ENCODE results near the gene POLR3A. TPM values are rescaled to one million over a fixed set of nuclear protein-coding genes. Genes with fewer than 3 reads are reported as not detected.

Gene POLR3A
- total and polyA plus RNA-seq, 5 donors from 2014 or later, result 5.3 to 15.1 (median 6.2) TPM

- DNase-seq (peak in 1 of 3 donors; percentile 8), ATAC-seq (ENCODE audit: low read depth in 2 of 2) (peak in 1 of 2 donors; percentile 44)
- Histone ChIP-seq H3K9me3 (ENCODE audit: control insufficient read depth in 2 of 2, low read length in 2 of 2) (no peaks in the 10 kb centered on the region), H3K4me1 (ENCODE audit: control insufficient read depth, insufficient read depth, low read length, poor library complexity, severe bottlenecking) (peaks cover 12% of the 10 kb centered on the region), H3K27me3 (ENCODE audit: control insufficient read depth, insufficient read depth, low read length) (peaks cover 24% of the 10 kb centered on the region), H3K27ac (ENCODE audit: insufficient read depth, low read length, poor library complexity, severe bottlenecking) (no peak overlapping the region), H3K4me3 (ENCODE audit: low read depth, low read length) (no peak overlapping the region), H3K36me3 (ENCODE audit: control insufficient read depth, insufficient read depth, low read length) (no peaks in the 10 kb centered on the region)
- Mint-ChIP-seq H3K27me3 (peaks cover 57% of the 10 kb centered on the region), H3K4me3 (peak overlapping the region in 3 of 4 donors; percentile 36 to 70 (median 69)), H3K27ac (no peak overlapping the region), H3K9me3 (peaks cover 0 to 5% (median 0%) of the 10 kb centered on the region in 7 donors), H3K4me1 (peaks cover 0 to 11% (median 6%) of the 10 kb centered on the region in 4 donors), H3K36me3 (no peaks in the 10 kb centered on the region)
These were observed 103.3 kb downstream of the POLR3A start for GRCh38 chr10:77925795-77926565.

- Mint-ChIP-seq H3K4me1 (peaks cover 0 to 11% (median 6%) of the 10 kb centered on the region in 4 donors), H3K27me3 (peaks cover 55% of the 10 kb centered on the region)
These were observed 103.9 kb downstream of the POLR3A start for GRCh38 chr10:77925410-77925794.

GRCh38 chr10:77922566-77923179 lies 106.6 kb downstream of the POLR3A start:
- no peak for ATAC-seq (ENCODE audit: low read depth in 2 of 2)

More at GRCh38 chr10:77925410-77925794, 103.9 kb downstream of the POLR3A start:
- no peak for ATAC-seq (ENCODE audit: low read depth in 2 of 2)
- Histone ChIP-seq H3K27me3 (ENCODE audit: control insufficient read depth, insufficient read depth, low read length) (peaks cover 24% of the 10 kb centered on the region), H3K9me3 (ENCODE audit: control insufficient read depth in 2 of 2, low read length in 2 of 2) (no peaks in the 10 kb centered on the region), H3K27ac (ENCODE audit: insufficient read depth, low read length, poor library complexity, severe bottlenecking) (no peak overlapping the region), H3K4me3 (ENCODE audit: low read depth, low read length) (no peak overlapping the region), H3K36me3 (ENCODE audit: control insufficient read depth, insufficient read depth, low read length) (no peaks in the 10 kb centered on the region), H3K4me1 (ENCODE audit: control insufficient read depth, insufficient read depth, low read length, poor library complexity, severe bottlenecking) (peaks cover 12% of the 10 kb centered on the region)
- Mint-ChIP-seq H3K4me3 (peak overlapping the region in 3 of 4 donors; percentile 36 to 70 (median 69)), H3K36me3 (no peaks in the 10 kb centered on the region), H3K9me3 (peaks cover 0 to 5% (median 0%) of the 10 kb centered on the region in 7 donors), H3K27ac (no peak overlapping the region)
- no peak for DNase-seq

GRCh38 chr10:77922055-77922454 lies 107.3 kb downstream of the POLR3A start:
- Histone ChIP-seq H3K4me1 (ENCODE audit: control insufficient read depth, insufficient read depth, low read length, poor library complexity, severe bottlenecking) (peaks cover 10% of the 10 kb centered on the region), H3K27me3 (ENCODE audit: control insufficient read depth, insufficient read depth, low read length) (peaks cover 8% of the 10 kb centered on the region), H3K36me3 (ENCODE audit: control insufficient read depth, insufficient read depth, low read length) (no peaks in the 10 kb centered on the region), H3K9me3 (ENCODE audit: control insufficient read depth in 2 of 2, low read length in 2 of 2) (no peaks in the 10 kb centered on the region), H3K27ac (ENCODE audit: insufficient read depth, low read length, poor library complexity, severe bottlenecking) (no peak overlapping the region), H3K4me3 (ENCODE audit: low read depth, low read length) (no peak overlapping the region)
- H3K27ac Mint-ChIP-seq, result no peak overlapping the region
- H3K4me1 Mint-ChIP-seq, result peaks cover 0 to 4% (median 2%) of the 10 kb centered on the region in 4 donors
- peaks cover 22% of the 10 kb centered on the region for H3K27me3 Mint-ChIP-seq
- DNase-seq (no peak), ATAC-seq (ENCODE audit: low read depth in 2 of 2) (no peak)
- H3K36me3 Mint-ChIP-seq, result no peaks in the 10 kb centered on the region
- no peak overlapping the region for H3K4me3 Mint-ChIP-seq
- peaks cover 0 to 3% (median 0%) of the 10 kb centered on the region in 7 donors for H3K9me3 Mint-ChIP-seq

More at GRCh38 chr10:77922566-77923179, 106.6 kb downstream of the POLR3A start:
- no peak overlapping the region for H3K27ac Mint-ChIP-seq
- no peaks in the 10 kb centered on the region for H3K36me3 Mint-ChIP-seq
- H3K4me1 Mint-ChIP-seq, result peaks cover 0 to 9% (median 5%) of the 10 kb centered on the region in 4 donors
- peaks cover 0 to 3% (median 0%) of the 10 kb centered on the region in 7 donors for H3K9me3 Mint-ChIP-seq
- H3K4me3 Mint-ChIP-seq, result no peak overlapping the region
- Histone ChIP-seq H3K27me3 (ENCODE audit: control insufficient read depth, insufficient read depth, low read length) (peaks cover 13% of the 10 kb centered on the region), H3K9me3 (ENCODE audit: control insufficient read depth in 2 of 2, low read length in 2 of 2) (no peaks in the 10 kb centered on the region), H3K36me3 (ENCODE audit: control insufficient read depth, insufficient read depth, low read length) (no peaks in the 10 kb centered on the region), H3K4me1 (ENCODE audit: control insufficient read depth, insufficient read depth, low read length, poor library complexity, severe bottlenecking) (peaks cover 12% of the 10 kb centered on the region), H3K27ac (ENCODE audit: insufficient read depth, low read length, poor library complexity, severe bottlenecking) (no peak overlapping the region), H3K4me3 (ENCODE audit: low read depth, low read length) (no peak overlapping the region)
- peaks cover 28% of the 10 kb centered on the region for H3K27me3 Mint-ChIP-seq
- no peak for DNase-seq

- no peaks in the 10 kb centered on the region for H3K9me3 ChIP-seq (ENCODE audit: control insufficient read depth in 2 of 2, low read length in 2 of 2)
- H3K27me3 Mint-ChIP-seq, result peaks cover 22% of the 10 kb centered on the region
- H3K4me3 Mint-ChIP-seq, result no peak overlapping the region
- H3K4me3 ChIP-seq (ENCODE audit: low read depth, low read length), result no peak overlapping the region
- H3K9me3 Mint-ChIP-seq, result peaks cover 0 to 3% (median 0%) of the 10 kb centered on the region in 7 donors
- H3K27me3 ChIP-seq (ENCODE audit: control insufficient read depth, insufficient read depth, low read length), result peaks cover 8% of the 10 kb centered on the region
- no peak overlapping the region for H3K27ac ChIP-seq (ENCODE audit: insufficient read depth, low read length, poor library complexity, severe bottlenecking)
- no peak for ATAC-seq (ENCODE audit: low read depth in 2 of 2)
- H3K36me3 ChIP-seq (ENCODE audit: control insufficient read depth, insufficient read depth, low read length), result no peaks in the 10 kb centered on the region
- H3K4me1 Mint-ChIP-seq, result peaks cover 0 to 4% (median 2%) of the 10 kb centered on the region in 4 donors
- H3K36me3 Mint-ChIP-seq, result no peaks in the 10 kb centered on the region
- no peak for DNase-seq
- H3K27ac Mint-ChIP-seq, result peak overlapping the region in 1 of 3 donors; percentile 2
- peaks cover 10% of the 10 kb centered on the region for H3K4me1 ChIP-seq (ENCODE audit: control insufficient read depth, insufficient read depth, low read length, poor library complexity, severe bottlenecking)
These were observed 107.9 kb downstream of the POLR3A start for GRCh38 chr10:77921395-77921794.

- H3K4me3 Mint-ChIP-seq, result no peak overlapping the region
- no peaks in the 10 kb centered on the region for H3K36me3 ChIP-seq (ENCODE audit: control insufficient read depth, insufficient read depth, low read length)
- no peak overlapping the region for H3K4me3 ChIP-seq (ENCODE audit: low read depth, low read length)
- no peaks in the 10 kb centered on the region for H3K36me3 Mint-ChIP-seq
- H3K9me3 ChIP-seq (ENCODE audit: control insufficient read depth in 2 of 2, low read length in 2 of 2), result no peaks in the 10 kb centered on the region
- H3K27ac ChIP-seq (ENCODE audit: insufficient read depth, low read length, poor library complexity, severe bottlenecking), result no peak overlapping the region
- peaks cover 3% of the 10 kb centered on the region for H3K4me1 ChIP-seq (ENCODE audit: control insufficient read depth, insufficient read depth, low read length, poor library complexity, severe bottlenecking)
- no peak overlapping the region for H3K27ac Mint-ChIP-seq
- ATAC-seq (ENCODE audit: low read depth in 2 of 2) (no peak), DNase-seq (no peak)
- H3K27me3 ChIP-seq (ENCODE audit: control insufficient read depth, insufficient read depth, low read length), result peaks cover 8% of the 10 kb centered on the region
- H3K4me1 Mint-ChIP-seq, result peaks cover 0 to 4% (median 2%) of the 10 kb centered on the region in 4 donors
- H3K9me3 Mint-ChIP-seq, result peaks cover 0 to 3% (median 0%) of the 10 kb centered on the region in 7 donors
- peaks cover 19% of the 10 kb centered on the region for H3K27me3 Mint-ChIP-seq
These were observed 108.8 kb downstream of the POLR3A start for GRCh38 chr10:77920495-77920894.

- Histone ChIP-seq H3K4me1 (ENCODE audit: control insufficient read depth, insufficient read depth, low read length, poor library complexity, severe bottlenecking) (no peaks in the 10 kb centered on the region), H3K36me3 (ENCODE audit: control insufficient read depth, insufficient read depth, low read length) (no peaks in the 10 kb centered on the region), H3K27me3 (ENCODE audit: control insufficient read depth, insufficient read depth, low read length) (peaks cover 6% of the 10 kb centered on the region), H3K9me3 (ENCODE audit: control insufficient read depth in 2 of 2, low read length in 2 of 2) (no peaks in the 10 kb centered on the region), H3K4me3 (ENCODE audit: low read depth, low read length) (no peak overlapping the region), H3K27ac (ENCODE audit: insufficient read depth, low read length, poor library complexity, severe bottlenecking) (no peak overlapping the region)
- Mint-ChIP-seq H3K27me3 (peaks cover 13% of the 10 kb centered on the region), H3K9me3 (peaks cover 0 to 1% (median 0%) of the 10 kb centered on the region in 7 donors), H3K27ac (peak overlapping the region in 1 of 3 donors; percentile 5), H3K4me1 (peaks cover 0 to 4% (median 0%) of the 10 kb centered on the region in 4 donors), H3K36me3 (no peaks in the 10 kb centered on the region), H3K4me3 (no peak overlapping the region)
- no peak for DNase-seq
- ATAC-seq (ENCODE audit: low read depth in 2 of 2), result no peak
These were observed 109.6 kb downstream of the POLR3A start for GRCh38 chr10:77919713-77920108.
